Kidney (tissue), 14 donors: ENCODE results near the gene BAG5. TPM values are rescaled to one million over a fixed set of nuclear protein-coding genes. Genes with fewer than 3 reads are reported as not detected.

Source experiments
- DNase-seq, 5 donors: peaks; one replicate each; pipeline ENCODE4 v3.0.0-alpha.2; 2013 to 2020
- FAIRE-seq: peaks from 2 replicates; lab custom pipeline; 2012; peaks lifted over from hg19 to GRCh38; lab: Jason Lieb, UNC
- H3K27ac ChIP-seq, 2 donors: one replicate each; pipeline ENCODE4 v1.7.0; 2013; ENCODE audit warnings: low read depth in 2 of 2, low read length in 2 of 2, inconsistent platforms in 1 of 2
- H3K27me3 ChIP-seq: one replicate; pipeline ENCODE4 v1.7.1; 2013; ENCODE audit warnings: low read length, inconsistent platforms; ENCODE audit not compliant: control insufficient read depth, insufficient read depth
- H3K36me3 ChIP-seq, 3 donors: one replicate each; pipeline versions ENCODE4 v1.7.0 to v1.7.1; 2013; ENCODE audit warnings: low read length in 3 of 3, control low read depth in 1 of 3, inconsistent platforms in 1 of 3; ENCODE audit not compliant: insufficient read depth in 3 of 3, control insufficient read depth in 2 of 3
- H3K4me1 ChIP-seq, 3 donors: one replicate each; pipeline versions ENCODE4 v1.7.0 to v1.7.1; 2013; ENCODE audit warnings: low read length in 3 of 3, inconsistent platforms in 1 of 3, low read depth in 1 of 3; ENCODE audit not compliant: control insufficient read depth in 2 of 3, insufficient read depth in 2 of 3
- H3K4me3 ChIP-seq, 3 donors: one replicate each; pipeline versions ENCODE4 v1.7.0 to v1.8.1; 2013; ENCODE audit warnings: low read length in 3 of 3, control low read depth in 1 of 3, inconsistent platforms in 1 of 3
- H3K9ac ChIP-seq, 3 donors: one replicate each; pipeline versions ENCODE4 v1.7.0 to v1.7.1; 2013; ENCODE audit warnings: low read length in 3 of 3, control low read depth in 1 of 3, inconsistent platforms in 1 of 3
- H3K9me3 ChIP-seq, 3 donors: one replicate each; pipeline versions ENCODE4 v1.7.0 to v1.7.1; 2013; ENCODE audit warnings: low read length in 3 of 3, control low read depth in 1 of 3, inconsistent platforms in 1 of 3; ENCODE audit not compliant: control insufficient read depth in 2 of 3, insufficient read depth in 1 of 3
- CTCF ChIP-seq: IDR thresholded peaks from 3 replicates; pipeline ENCODE4 v1.5.1; 2012; ENCODE audit warnings: mild to moderate bottlenecking, moderate library complexity, borderline replicate concordance; ENCODE audit not compliant: insufficient read depth; ENCODE audit errors: extremely low read depth
- intact Hi-C: fragments of 100-400 bp; cut with DNase I; formaldehyde crosslinking; loops from one replicate; pipeline ENCODE4 v1.11.1; 2022
- polyA plus RNA-seq: library from polyadenylated mRNA; stranded (reverse); fragments of 350-450 nt; fragmentation: Illumina TruSeq; extraction: RNeasy Lipid Tissue Mini Kit (QIAGEN cat#74804); gene quantifications from one replicate; pipeline ENCODE4 v1.2.3, GENCODE V29; 2014; ENCODE audit warnings: low read depth, low replicate concordance; ENCODE audit not compliant: insufficient read depth
- total RNA-seq: library from RNA; stranded (reverse); fragmentation: NEBNext Ultra II Directional; extraction: Animal tissue kit (Norgen Biotek cat#: 25700); gene quantifications from one replicate; pipeline ENCODE4 v1.2.1, GENCODE V29; 2021
- donor health status: control.
- donor health status: control.
- donor health status: control.
- donor health status: control.
- donor health status: control.
- donor health status: DM: yes; HTN: yes; CAD: no.
- donor health status: Normal renal cell carcinoma (clear cell type).

The BAG5 gene
- total and polyA plus RNA-seq, 2 donors from 2014 or later: 17.1 to 64.5 TPM

DNA sequence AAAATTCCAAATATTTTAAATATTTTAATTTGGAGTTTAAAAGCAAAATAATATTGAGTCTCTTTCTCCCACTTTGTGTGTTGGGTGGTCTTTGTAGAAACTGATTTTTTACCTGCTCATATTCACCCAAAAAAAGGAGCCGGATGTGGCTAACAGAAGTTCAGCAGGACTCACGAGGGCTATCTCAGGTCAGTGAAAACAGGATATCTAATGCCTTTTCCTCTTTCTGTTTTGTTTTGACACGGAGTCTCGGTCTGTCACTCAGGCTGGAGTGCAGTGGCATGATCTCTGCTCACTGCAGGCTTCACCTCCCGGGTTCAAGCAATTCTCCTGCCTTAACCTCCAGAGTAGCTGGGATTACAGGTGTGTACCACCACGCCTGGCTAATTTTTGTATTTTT, 31.1 kb upstream of the BAG5 start:
- no peak for TF ChIP-seq CTCF
- DNase-seq: peak in 1 of 5 donors; percentile 19
- H3K27me3 ChIP-seq: no peaks in the 10 kb centered on the region
- H3K27ac ChIP-seq: no peak overlapping the region
- no peaks in the 10 kb centered on the region for H3K9me3 ChIP-seq
- no peak for FAIRE-seq
- no peak overlapping the region for H3K4me3 ChIP-seq
- peaks cover 0 to 2% (median 0%) of the 10 kb centered on the region in 3 donors for H3K4me1 ChIP-seq
- peaks cover 0 to 4% (median 2%) of the 10 kb centered on the region in 3 donors for H3K36me3 ChIP-seq
- no peak overlapping the region for H3K9ac ChIP-seq
- intact Hi-C loops: no loop called here

- Histone ChIP-seq H3K36me3 (no peaks in the 10 kb centered on the region), H3K4me3 (no peak overlapping the region), H3K9ac (no peak overlapping the region), H3K27me3 (no peaks in the 10 kb centered on the region), H3K9me3 (no peaks in the 10 kb centered on the region), H3K4me1 (no peaks in the 10 kb centered on the region), H3K27ac (peak overlapping the region in 1 of 2 donors; percentile 34)
- TF ChIP-seq CTCF: no peak
- intact Hi-C loops: no loop called here
- DNase-seq (no peak), FAIRE-seq (no peak)
Measured at GRCh38 chr14:103584326-103584915, 22.0 kb upstream of the BAG5 start.

DNA sequence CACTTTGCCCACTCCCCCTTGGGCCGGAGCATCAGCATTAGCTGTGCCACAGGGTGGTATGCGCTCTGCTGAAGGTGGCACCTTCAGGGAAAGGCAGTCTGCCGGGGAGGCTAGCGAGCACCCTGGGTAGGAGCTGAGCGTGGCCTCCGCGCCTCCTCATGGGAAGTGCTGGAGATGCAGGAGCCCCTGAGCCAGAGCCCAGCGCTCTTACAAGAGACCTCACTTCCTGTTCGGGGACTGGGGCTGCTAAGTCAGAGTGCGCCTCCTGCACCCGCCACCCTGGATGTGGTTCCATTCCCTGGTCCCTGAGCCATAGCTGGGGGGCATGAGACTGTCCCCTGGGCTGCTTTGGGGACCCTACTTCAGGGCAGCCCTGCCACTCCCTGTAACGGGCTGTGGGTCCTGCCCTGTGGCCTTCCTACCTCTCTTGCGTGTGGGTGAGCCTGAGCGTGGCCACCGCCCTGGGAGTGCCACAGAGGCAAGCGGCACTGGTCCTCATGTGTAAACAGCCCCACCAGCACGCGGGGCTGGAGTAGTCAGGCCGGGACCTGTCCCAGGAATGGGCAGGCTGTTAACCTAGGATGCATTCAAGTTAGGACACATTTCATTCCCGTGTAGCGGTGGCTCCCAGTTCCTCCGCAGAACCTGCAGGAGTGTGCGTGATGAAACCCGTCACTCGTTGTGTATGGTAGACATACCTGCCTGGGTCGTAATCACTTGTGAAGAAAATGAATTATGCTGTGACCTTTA, 19.7 kb upstream of the BAG5 start:
- H3K9me3 ChIP-seq: no peaks in the 10 kb centered on the region
- H3K27ac ChIP-seq: no peak overlapping the region
- H3K36me3 ChIP-seq: peaks cover 2 to 10% (median 3%) of the 10 kb centered on the region in 3 donors
- peaks cover 0 to 4% (median 2%) of the 10 kb centered on the region in 3 donors for H3K4me1 ChIP-seq
- FAIRE-seq (no peak), DNase-seq (no peak)
- intact Hi-C loops: no loop called here
- no peaks in the 10 kb centered on the region for H3K27me3 ChIP-seq
- no peak for TF ChIP-seq CTCF
- H3K9ac ChIP-seq: no peak overlapping the region
- no peak overlapping the region for H3K4me3 ChIP-seq
